Gastroesophageal sphincter (tissue), 4 donors: ENCODE measurements around the gene CEP78. TPM values are rescaled to one million over a fixed set of nuclear protein-coding genes. Genes with fewer than 3 reads are reported as not detected.

Source experiments
- ATAC-seq: fragments of 150-250 bp; one replicate; pipeline ENCODE4 v1.9.1; 2016; ENCODE audit warnings: mild to moderate bottlenecking, moderate library complexity
- H3K27ac ChIP-seq, 4 donors: fragments of 200-600 bp; sonication (generic) in 3 of 4; 1 replicate in 3 of 4; 2 replicates in 1 of 4; pipeline ENCODE4 v1.5.1; 2016 to 2019
- H3K27me3 ChIP-seq: fragments of 200-600 bp; sonication (generic); one replicate; pipeline ENCODE4 v1.5.1; 2019
- H3K36me3 ChIP-seq, 2 donors: fragments of 200-600 bp; sonication (generic); one replicate each; pipeline ENCODE4 v1.5.1; 2019; ENCODE audit warnings: control low read depth in 1 of 2
- H3K4me1 ChIP-seq, 3 donors: fragments of 200-600 bp; sonication (generic); 1 replicate in 2 of 3; 2 replicates in 1 of 3; pipeline ENCODE4 v1.5.1; 2016 to 2019; ENCODE audit warnings: control low read depth in 2 of 3
- H3K4me3 ChIP-seq, 2 donors: fragments of 200-600 bp; sonication (generic); one replicate each; pipeline ENCODE4 v1.5.1; 2019; ENCODE audit warnings: mild to moderate bottlenecking in 1 of 2, moderate library complexity in 1 of 2
- H3K9me3 ChIP-seq, 3 donors: fragments of 200-600 bp; sonication (generic); one replicate each; pipeline ENCODE4 v1.5.1; 2017 to 2019; ENCODE audit warnings: control low read depth in 2 of 3
- EP300 ChIP-seq: sonication (generic); formaldehyde crosslinking; IDR thresholded peaks from one replicate; pipeline ENCODE4 v1.6.1; 2017; ENCODE audit warnings: antibody characterized with exemption, mild to moderate bottlenecking
- POLR2A ChIP-seq, 2 donors: fragments of 450-650 bp; IDR thresholded peaks; one replicate each; pipeline ENCODE4 v1.6.1; 2017; ENCODE audit warnings: antibody characterized with exemption in 2 of 2, mild to moderate bottlenecking in 2 of 2, moderate library complexity in 1 of 2
- POLR2AphosphoS5 ChIP-seq: sonication (generic); formaldehyde crosslinking; IDR thresholded peaks from one replicate; pipeline ENCODE4 v1.6.1; 2017; ENCODE audit warnings: antibody characterized with exemption
- WGBS, 2 donors: methylation state at CpG; one replicate each; pipeline ENCODE4 v1.1.5; 2018; ENCODE audit warnings: low coverage in 1 of 2; 5-methylcytosine and 5-hydroxymethylcytosine counted together
- total RNA-seq, 4 donors: library from RNA; depleted of rRNA; stranded (reverse); fragments of >200 nt; gene quantifications; one replicate each; pipeline ENCODE4 v1.1.0, GENCODE V29; 2016
- TF ChIP-seq, protein P1 (sequence below), 4 experiments: fragments of 200-600 bp in 2 of 4; fragments of 450-650 bp in 2 of 4; sonication (generic) in 1 of 4; IDR thresholded peaks; one replicate each; pipeline ENCODE4 v1.5.1; 2017 to 2019; ENCODE audit warnings: antibody characterized with exemption in 4 of 4, mild to moderate bottlenecking in 2 of 4, moderate library complexity in 2 of 4

CEP78 gene
- total RNA-seq, 4 donors from 2014 or later: 7.4 to 11.1 (median 9.3) TPM

DNA sequence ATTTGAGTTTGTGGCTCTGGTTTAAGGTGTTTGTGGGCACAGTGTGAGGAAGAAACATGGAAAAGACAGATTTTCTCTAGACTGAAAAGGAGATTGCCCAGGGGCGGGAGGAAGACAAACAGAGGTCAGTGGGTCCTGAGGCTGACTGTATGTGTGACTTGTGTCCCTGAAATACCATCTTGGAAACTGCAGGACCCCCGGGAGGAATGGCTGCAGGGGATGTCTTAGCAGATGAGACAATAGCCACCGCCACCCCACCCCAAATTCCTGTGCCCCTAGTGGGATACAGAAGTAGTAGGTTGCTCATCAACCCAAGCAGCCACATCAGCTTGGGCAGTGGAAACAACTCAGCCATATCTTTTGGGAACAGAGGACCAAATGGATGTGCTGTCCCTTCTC, 59.3 kb downstream of the CEP78 start:
- TF ChIP-seq POLR2AphosphoS5: no peak
- TF ChIP-seq POLR2A (IDR thresholded peaks at IDR 0.05): no peak
- TF ChIP-seq, protein P1, sequence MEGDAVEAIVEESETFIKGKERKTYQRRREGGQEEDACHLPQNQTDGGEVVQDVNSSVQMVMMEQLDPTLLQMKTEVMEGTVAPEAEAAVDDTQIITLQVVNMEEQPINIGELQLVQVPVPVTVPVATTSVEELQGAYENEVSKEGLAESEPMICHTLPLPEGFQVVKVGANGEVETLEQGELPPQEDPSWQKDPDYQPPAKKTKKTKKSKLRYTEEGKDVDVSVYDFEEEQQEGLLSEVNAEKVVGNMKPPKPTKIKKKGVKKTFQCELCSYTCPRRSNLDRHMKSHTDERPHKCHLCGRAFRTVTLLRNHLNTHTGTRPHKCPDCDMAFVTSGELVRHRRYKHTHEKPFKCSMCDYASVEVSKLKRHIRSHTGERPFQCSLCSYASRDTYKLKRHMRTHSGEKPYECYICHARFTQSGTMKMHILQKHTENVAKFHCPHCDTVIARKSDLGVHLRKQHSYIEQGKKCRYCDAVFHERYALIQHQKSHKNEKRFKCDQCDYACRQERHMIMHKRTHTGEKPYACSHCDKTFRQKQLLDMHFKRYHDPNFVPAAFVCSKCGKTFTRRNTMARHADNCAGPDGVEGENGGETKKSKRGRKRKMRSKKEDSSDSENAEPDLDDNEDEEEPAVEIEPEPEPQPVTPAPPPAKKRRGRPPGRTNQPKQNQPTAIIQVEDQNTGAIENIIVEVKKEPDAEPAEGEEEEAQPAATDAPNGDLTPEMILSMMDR (IDR thresholded peaks at IDR 0.05): no peak
- TF ChIP-seq EP300: no peak
- H3K27me3 ChIP-seq: no peaks in the 10 kb centered on the region
- 96 to 100% methylated on average over 1 to 3 of the region's 3 CpGs for WGBS, 2 donors
- ATAC-seq: no peak
- H3K36me3 ChIP-seq: no peaks in the 10 kb centered on the region
- peak overlapping the region in 3 of 4 donors; percentile 62 to 81 (median 81) for H3K27ac ChIP-seq
- peaks cover 0 to 35% (median 13%) of the 10 kb centered on the region in 3 donors for H3K4me1 ChIP-seq
- no peak overlapping the region for H3K4me3 ChIP-seq
- H3K9me3 ChIP-seq: no peaks in the 10 kb centered on the region

DNA sequence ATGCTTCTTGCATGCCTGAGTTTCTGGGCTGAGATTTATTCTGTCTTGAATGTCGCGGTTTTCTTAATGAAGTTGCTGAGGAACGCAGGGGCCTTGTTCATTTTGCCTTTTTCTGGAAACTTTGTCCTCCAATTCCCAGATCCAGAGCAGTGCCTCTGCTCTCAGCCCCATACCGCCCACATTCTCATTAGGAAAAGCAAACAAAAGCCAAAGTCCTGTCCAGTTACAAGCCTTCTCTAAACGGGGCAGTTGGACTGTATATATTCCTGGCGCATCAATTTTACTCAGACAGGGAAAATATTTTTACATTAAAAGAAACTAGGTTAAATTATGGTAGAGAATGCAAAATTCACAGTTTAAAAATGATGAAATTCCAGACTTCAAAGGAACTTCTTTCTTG, 59.9 kb downstream of the CEP78 start:
- peak overlapping the region in 1 of 2 donors; percentile 70 for H3K4me3 ChIP-seq
- no peaks in the 10 kb centered on the region for H3K9me3 ChIP-seq
- peak overlapping the region in 3 of 4 donors; percentile 62 to 81 (median 81) for H3K27ac ChIP-seq
- H3K4me1 ChIP-seq: peaks cover 0 to 35% (median 13%) of the 10 kb centered on the region in 3 donors
- WGBS, 2 donors: 21 to 32% methylated on average over 6 of the region's 6 CpGs
- no peak for ATAC-seq
- no peaks in the 10 kb centered on the region for H3K36me3 ChIP-seq
- no peak for TF ChIP-seq POLR2AphosphoS5
- TF ChIP-seq, protein P1 (IDR thresholded peaks at IDR 0.05): no peak
- TF ChIP-seq EP300: no peak
- no peak for TF ChIP-seq POLR2A (IDR thresholded peaks at IDR 0.05)
- no peaks in the 10 kb centered on the region for H3K27me3 ChIP-seq

DNA sequence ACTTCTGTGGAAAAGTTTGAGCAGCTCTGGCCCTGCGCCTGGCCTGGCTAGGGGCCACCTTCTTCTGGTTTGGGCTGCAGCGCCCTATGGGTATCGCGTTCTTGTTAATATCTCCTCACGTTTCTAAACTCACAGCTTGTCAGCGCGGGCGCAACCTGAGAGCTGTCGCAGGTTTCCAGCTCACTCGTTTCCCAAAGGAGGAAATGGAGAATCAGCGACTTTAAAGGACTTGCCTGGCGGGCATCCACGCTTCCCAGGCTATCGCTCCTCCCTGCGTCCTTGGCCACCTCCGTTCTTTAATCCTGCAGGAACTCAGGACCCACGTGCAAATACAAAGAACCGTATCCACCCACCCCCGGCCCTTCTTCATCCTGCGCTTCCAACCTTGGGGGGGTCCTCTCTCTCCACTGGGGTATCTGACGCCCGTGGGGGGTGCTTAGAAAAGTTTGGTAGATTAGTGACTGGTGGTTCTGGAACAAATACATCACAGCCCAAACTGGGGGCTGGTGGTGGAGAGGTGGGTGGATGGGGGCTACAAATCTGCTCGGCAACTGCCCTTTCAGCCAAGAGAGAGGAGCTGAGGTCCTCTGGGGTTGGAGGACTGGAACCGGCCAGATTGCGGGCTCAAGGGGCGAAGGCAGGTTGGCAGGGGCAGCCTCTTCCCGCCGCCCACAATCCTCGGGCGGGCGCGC, 60.5 kb downstream of the CEP78 start:
- no peaks in the 10 kb centered on the region for H3K27me3 ChIP-seq
- WGBS, 2 donors: 0 to 9% methylated on average over 2 to 5 of the region's 32 CpGs
- peak overlapping the region in 3 of 4 donors; percentile 62 to 81 (median 81) for H3K27ac ChIP-seq
- ATAC-seq: peak; percentile 24
- H3K36me3 ChIP-seq: no peaks in the 10 kb centered on the region
- peaks cover 0 to 35% (median 13%) of the 10 kb centered on the region in 3 donors for H3K4me1 ChIP-seq
- H3K9me3 ChIP-seq: no peaks in the 10 kb centered on the region
- TF ChIP-seq POLR2A (IDR thresholded peaks at IDR 0.05) (no peak), POLR2AphosphoS5 (no peak), EP300 (no peak)
- TF ChIP-seq, protein P1 (IDR thresholded peaks at IDR 0.05): no peak
- H3K4me3 ChIP-seq: peak overlapping the region; percentile 38 to 70

GRCh38 chr9:78296893-78297671, 61.2 kb downstream of the CEP78 start, which contains the start of gene PSAT1:
TSS of gene PSAT1 (plus strand) at chr9:78297125. CDS start at chr9:78297211, 86 bp downstream.
- Histone ChIP-seq H3K36me3 (no peaks in the 10 kb centered on the region), H3K27me3 (no peaks in the 10 kb centered on the region), H3K4me3 (peak within 1 kb of the TSS; percentile 38 to 70), H3K4me1 (peaks cover 0 to 35% (median 13%) of the 10 kb centered on the region in 3 donors), H3K9me3 (no peaks in the 10 kb centered on the region), H3K27ac (peak within 1 kb of the TSS in 3 of 4 donors; percentile 62 to 81 (median 81))
- ATAC-seq: peak; percentile 94
- TF ChIP-seq POLR2A (IDR thresholded peaks at IDR 0.05) (no peak), POLR2AphosphoS5 (no peak), EP300 (no peak)
- TF ChIP-seq, protein P1 (IDR thresholded peaks at IDR 0.05): peak in 2 of 4 experiments; percentile 9 to 26
- no CpG with 5 or more reads among the region's 76 CpGs for WGBS, 2 donors
